Measurements from ENCODE around the gene NOTCH3.

NOTCH3 gene

GRCh38 chr19:15236886-15237285 lies 36.1 kb upstream of the NOTCH3 start:
- DNase-seq (ENCODE audit: low read depth): no peak

- DNase-seq (ENCODE audit: low read depth): no peak
Observed at GRCh38 chr19:15235781-15236180, 35.0 kb upstream of the NOTCH3 start.

- DNase-seq (ENCODE audit: low read depth): no peak
Observed at GRCh38 chr19:15234431-15235130, 33.8 kb upstream of the NOTCH3 start.

- no peak for DNase-seq (ENCODE audit: low read depth)
Observed at GRCh38 chr19:15231271-15231670, 30.5 kb upstream of the NOTCH3 start.

- DNase-seq (ENCODE audit: low read depth): no peak
Observed at GRCh38 chr19:15227261-15227660, 26.5 kb upstream of the NOTCH3 start.

GRCh38 chr19:15225760-15226159 lies 25.0 kb upstream of the NOTCH3 start:
- DNase-seq (ENCODE audit: low read depth): no peak

GRCh38 chr19:15223649-15224361 lies 23.0 kb upstream of the NOTCH3 start:
- no peak for DNase-seq (ENCODE audit: low read depth)

GRCh38 chr19:15222738-15223648 lies 22.2 kb upstream of the NOTCH3 start:
- DNase-seq (ENCODE audit: low read depth): peak; percentile 49

GRCh38 chr19:15220833-15221232 lies 20.0 kb upstream of the NOTCH3 start:
- no peak for DNase-seq (ENCODE audit: low read depth)

- no peak for DNase-seq (ENCODE audit: low read depth)
Observed at GRCh38 chr19:15218501-15218900, 17.7 kb upstream of the NOTCH3 start.

GRCh38 chr19:15216363-15216762 lies 15.6 kb upstream of the NOTCH3 start:
- no peak for DNase-seq (ENCODE audit: low read depth)

- DNase-seq (ENCODE audit: low read depth): no peak
Observed at GRCh38 chr19:15213715-15214381, 13.1 kb upstream of the NOTCH3 start.

- DNase-seq (ENCODE audit: low read depth): no peak
Observed at GRCh38 chr19:15212711-15213110, 11.9 kb upstream of the NOTCH3 start.

- DNase-seq (ENCODE audit: low read depth): no peak
Observed at GRCh38 chr19:15210323-15210781, 9.6 kb upstream of the NOTCH3 start.

GRCh38 chr19:15201374-15202023 lies 704 bp upstream of the NOTCH3 start:
- no peak for DNase-seq (ENCODE audit: low read depth)

- DNase-seq (ENCODE audit: low read depth): no peak
Observed at GRCh38 chr19:15199661-15200552, 888 bp downstream of the NOTCH3 start.

GRCh38 chr19:15198951-15199660 lies 1.7 kb downstream of the NOTCH3 start:
- no peak for DNase-seq (ENCODE audit: low read depth)

- DNase-seq (ENCODE audit: low read depth): no peak
Observed at GRCh38 chr19:15197942-15198341, 2.9 kb downstream of the NOTCH3 start.

- no peak for DNase-seq (ENCODE audit: low read depth)
Observed at GRCh38 chr19:15197275-15197941, 3.4 kb downstream of the NOTCH3 start.
